SK-N-SH (cell line): ENCODE measurements around the gene ASB8. TPM values are rescaled to one million over a fixed set of nuclear protein-coding genes. Genes with fewer than 3 reads are reported as not detected.

Source experiments
- CTCF ChIA-PET: fragments of 300-600, 350-600 bp; formaldehyde crosslinking; extraction: SDS; loops from one replicate; lab custom pipeline; 2021; lab: Yijun Ruan, JAX
- POLR2A ChIA-PET: fragments of 350-600 bp; sonication (Branson Sonifier 250); formaldehyde crosslinking; extraction: SDS; loops from one replicate; lab custom pipeline; 2020; ENCODE audit warnings: antibody characterized with exemption, inconsistent platforms; lab: Yijun Ruan, JAX
- DNase-seq: peaks from one replicate; pipeline ENCODE4 v3.0.0; 2012
- H2AFZ ChIP-seq: fragments of 200-600 bp; sonication (generic); 2 replicates; pipeline ENCODE4 v1.8.1; 2016; ENCODE audit warnings: antibody characterized with exemption, mild to moderate bottlenecking, low read depth
- H3F3A ChIP-seq: fragments of 200-600 bp; sonication (generic); replicated peaks from 2 replicates; pipeline ENCODE3; 2016; ENCODE audit warnings: antibody characterized with exemption, mild to moderate bottlenecking; ENCODE audit not compliant: insufficient read depth
- H3K27ac ChIP-seq, 2 experiments: fragments of 200-500 bp in 1 of 2; fragments of 200-600 bp in 1 of 2; sonication (Bioruptor generic) in 1 of 2; sonication (generic), shearing (Covaris generic) in 1 of 2; 2 replicates each; pipeline versions ENCODE4 v1.5.1 to v1.6.1; 2014 to 2016; ENCODE audit warnings: low read depth in 2 of 2, inconsistent platforms in 1 of 2, low read length in 1 of 2, mild to moderate bottlenecking in 1 of 2, mixed read lengths in 1 of 2
- H3K27me3 ChIP-seq: fragments of 200-600 bp; sonication (generic), shearing (Covaris generic); 2 replicates; pipeline ENCODE4 v1.6.1; 2016; ENCODE audit warnings: mixed run types; ENCODE audit not compliant: insufficient read depth
- H3K36me3 ChIP-seq, 2 experiments: fragments of 200-500 bp in 1 of 2; fragments of 200-600 bp in 1 of 2; sonication (Bioruptor generic) in 1 of 2; sonication (generic) in 1 of 2; replicated peaks in 1 of 2; 2 replicates each; pipeline versions ENCODE3 to v1.5.1; 2014 to 2016; ENCODE audit warnings: low read length in 1 of 2, mild to moderate bottlenecking in 1 of 2; ENCODE audit not compliant: insufficient read depth in 2 of 2, control insufficient read depth in 1 of 2
- H3K4me1 ChIP-seq, 2 experiments: fragments of 200-500 bp in 1 of 2; fragments of 200-600 bp in 1 of 2; sonication (Bioruptor generic) in 1 of 2; sonication (generic), shearing (Covaris generic) in 1 of 2; 2 replicates each; pipeline versions ENCODE4 v1.5.1 to v1.6.1; 2014 to 2016; ENCODE audit warnings: low read depth in 1 of 2, low read length in 1 of 2, mixed run types in 1 of 2; ENCODE audit not compliant: insufficient read depth in 2 of 2, control insufficient read depth in 1 of 2
- H3K4me2 ChIP-seq: fragments of 200-600 bp; sonication (generic), shearing (Covaris generic); 2 replicates; pipeline ENCODE4 v1.6.1; 2017; ENCODE audit warnings: mixed run types
- H3K4me3 ChIP-seq, 2 experiments: fragments of 200-500 bp in 1 of 2; fragments of 200-600 bp in 1 of 2; sonication (Bioruptor generic) in 1 of 2; sonication (generic), shearing (Covaris generic) in 1 of 2; 2 replicates each; pipeline versions ENCODE4 v1.5.1 to v1.8.1; 2014 to 2016; ENCODE audit warnings: low read depth in 2 of 2, inconsistent platforms in 1 of 2, low read length in 1 of 2, mild to moderate bottlenecking in 1 of 2, mixed read lengths in 1 of 2, moderate library complexity in 1 of 2
- H3K79me2 ChIP-seq: fragments of 200-600 bp; sonication (generic); 2 replicates; pipeline ENCODE4 v1.8.1; 2017; ENCODE audit warnings: mild to moderate bottlenecking; ENCODE audit not compliant: insufficient read depth
- H3K9ac ChIP-seq: fragments of 200-600 bp; sonication (generic); 2 replicates; pipeline ENCODE4 v1.6.1; 2017; ENCODE audit warnings: mixed run types
- H3K9me2 ChIP-seq: fragments of 200-600 bp; sonication (generic); 2 replicates; pipeline ENCODE4 v1.6.1; 2017; ENCODE audit warnings: mixed run types
- H3K9me3 ChIP-seq: fragments of 200-600 bp; sonication (generic); 2 replicates; pipeline ENCODE4 v1.6.1; 2017; ENCODE audit warnings: mixed run types, mild to moderate bottlenecking, moderate library complexity
- H4K20me1 ChIP-seq: fragments of 200-600 bp; sonication (generic); 2 replicates; pipeline ENCODE4 v1.6.1; 2017; ENCODE audit warnings: mild to moderate bottlenecking, mixed run types; ENCODE audit not compliant: insufficient read depth
- CHD2 ChIP-seq: fragments of 150-350 bp; IDR thresholded peaks from 2 replicates; pipeline ENCODE4 v1.6.1; 2018; ENCODE audit warnings: low read length; ENCODE audit not compliant: partially characterized antibody
- CTCF ChIP-seq: fragments of 200-600 bp; sonication (generic); IDR thresholded peaks from 2 replicates; pipeline ENCODE4 v1.6.1; 2017; ENCODE audit warnings: antibody characterized with exemption, mild to moderate bottlenecking, moderate library complexity
- ELF1 ChIP-seq: IDR thresholded peaks from 2 replicates; pipeline ENCODE4 v1.4.0; 2012
- EP300 ChIP-seq, 2 experiments: IDR thresholded peaks; 2 replicates each; pipeline versions ENCODE4 v1.4.0 to v1.6.1; 2012; ENCODE audit warnings: borderline replicate concordance in 1 of 2, low read depth in 1 of 2, low read length in 1 of 2
- GABPA ChIP-seq: IDR thresholded peaks from 2 replicates; pipeline ENCODE4 v1.4.0; 2012; ENCODE audit warnings: low read depth, mild to moderate bottlenecking
- MEF2A ChIP-seq: IDR thresholded peaks from 2 replicates; pipeline ENCODE4 v1.4.0; 2012; ENCODE audit warnings: low read depth, borderline replicate concordance
- MXI1 ChIP-seq: IDR thresholded peaks from 2 replicates; pipeline ENCODE4 v1.6.1; 2012; ENCODE audit warnings: mild to moderate bottlenecking, low read depth, low read length, improper control_type of control experiment
- RAD21 ChIP-seq: IDR thresholded peaks from 2 replicates; pipeline ENCODE4 v1.6.1; 2012; ENCODE audit warnings: mild to moderate bottlenecking, low read length
- RCOR1 ChIP-seq: fragments of 150-350 bp; IDR thresholded peaks from 2 replicates; pipeline ENCODE4 v1.6.1; 2017; ENCODE audit warnings: antibody characterized with exemption, low read length
- REST ChIP-seq: IDR thresholded peaks from 2 replicates; pipeline ENCODE4 v1.6.1; 2012; ENCODE audit warnings: mild to moderate bottlenecking, low read depth, low read length, moderate library complexity
- RFX5 ChIP-seq: IDR thresholded peaks from 2 replicates; pipeline ENCODE4 v1.6.1; 2012; ENCODE audit warnings: mild to moderate bottlenecking, improper control_type of control experiment, low read length
- SMC3 ChIP-seq: IDR thresholded peaks from 2 replicates; pipeline ENCODE4 v1.6.1; 2012; ENCODE audit warnings: low read depth, low read length, improper control_type of control experiment
- TAF1 ChIP-seq: IDR thresholded peaks from 2 replicates; pipeline ENCODE4 v1.6.1; 2012; ENCODE audit warnings: low read depth, mild to moderate bottlenecking, low read length, moderate library complexity, borderline replicate concordance
- USF1 ChIP-seq: IDR thresholded peaks from 2 replicates; pipeline ENCODE4 v1.4.0; 2012; ENCODE audit warnings: low read depth, borderline replicate concordance
- ZBTB33 ChIP-seq: IDR thresholded peaks from 2 replicates; pipeline ENCODE4 v1.4.0; 2012; ENCODE audit warnings: low read depth, borderline replicate concordance
- WGBS: methylation state at CpG from one replicate; pipeline ENCODE4 v1.1.6; 2017; ENCODE audit warnings: low lambda C conversion rate; 5-methylcytosine and 5-hydroxymethylcytosine counted together
- polyA plus RNA-seq, 3 experiments: library from polyadenylated mRNA; depleted of rRNA; stranded (reverse); fragments of >200 nt; gene quantifications; 2 replicates each; pipeline ENCODE4 v1.2.3, GENCODE V29; 2012
- TF ChIP-seq, protein P1 (sequence below): IDR thresholded peaks from 2 replicates; pipeline ENCODE4; 2012

Gene ASB8
- polyA plus RNA-seq, 1 of the 3 experiments (the other 2 are of a cell fraction), result 13.8 TPM

DNA sequence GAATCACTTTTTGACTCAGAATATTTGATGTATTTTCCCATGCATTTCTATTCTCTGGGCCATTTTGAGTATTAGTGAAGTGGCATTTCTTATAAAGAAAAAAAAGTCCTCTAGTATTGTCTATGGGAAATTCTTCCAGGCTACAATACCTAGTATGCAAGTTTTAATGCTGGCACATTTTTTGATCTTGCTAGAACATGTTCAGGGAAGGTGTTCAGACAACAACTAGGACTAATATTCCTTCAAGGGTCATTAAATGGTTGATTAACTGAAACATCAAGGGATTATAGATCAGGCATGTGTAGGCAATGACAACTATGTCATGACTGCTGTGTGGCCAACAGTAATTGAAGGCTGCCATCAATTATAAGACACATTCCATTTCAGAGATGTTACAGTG, 33.8 kb upstream of the ASB8 start:
- Histone ChIP-seq H4K20me1 (no peaks in the 10 kb centered on the region), H3K9me3 (no peaks in the 10 kb centered on the region), H3K4me2 (no peak overlapping the region), H3K36me3 (no peaks in the 10 kb centered on the region), H3K27ac (no peak overlapping the region), H3K27me3 (no peaks in the 10 kb centered on the region), H3K9me2 (no peaks in the 10 kb centered on the region), H3K4me3 (no peak overlapping the region), H3K9ac (no peak overlapping the region), H3K79me2 (no peaks in the 10 kb centered on the region), H2AFZ (no peak overlapping the region), H3K4me1 (peaks cover 7 to 13% of the 10 kb centered on the region in 2 experiments), H3F3A (peaks cover 15% of the 10 kb centered on the region)
- no peak for DNase-seq
- POLR2A ChIA-PET, result no interaction called here
- TF ChIP-seq MXI1 (no peak), EP300 (IDR thresholded peaks at IDR 0.05; ENCODE audit: borderline replicate concordance in 1 of 2, low read depth in 1 of 2, low read length in 1 of 2) (no peak), REST (no peak), TAF1 (no peak), CHD2 (no peak), ELF1 (no peak), USF1 (no peak), RCOR1 (no peak), SMC3 (no peak)
- CTCF ChIA-PET, result interaction anchor here (1.4 kb wide), 1 partner anchor 25 kb away, joined by 7 read pairs; no protein-coding TSS in a partner anchor

- CTCF ChIA-PET, result interaction anchor here (0.5 to 8.2 kb wide), 38 partner anchors 10 to 1059 kb away, joined by 3 to 90 read pairs (median 4); partner anchors contain the start of genes ASB8 and PFKM
- H3K4me3 ChIP-seq, result no peak overlapping the region; a peak in 1 of 4 replicates
- DNase-seq, result peak; percentile 66
- no peaks in the 10 kb centered on the region for H3K36me3 ChIP-seq
- no peak overlapping the region for H3K9ac ChIP-seq
- H3K4me1 ChIP-seq, result peaks cover 14 to 27% of the 10 kb centered on the region in 2 experiments
- 36% methylated on average over 6 of the region's 6 CpGs for WGBS
- H2AFZ ChIP-seq, result no peak overlapping the region
- H3K79me2 ChIP-seq, result no peaks in the 10 kb centered on the region
- no peaks in the 10 kb centered on the region for H3K9me2 ChIP-seq
- peaks cover 4% of the 10 kb centered on the region for H3F3A ChIP-seq
- H3K27ac ChIP-seq, result no peak overlapping the region
- no peaks in the 10 kb centered on the region for H4K20me1 ChIP-seq
- no peaks in the 10 kb centered on the region for H3K27me3 ChIP-seq
- no peaks in the 10 kb centered on the region for H3K9me3 ChIP-seq
- H3K4me2 ChIP-seq, result no peak overlapping the region
- POLR2A ChIA-PET, result no interaction called here
- TF ChIP-seq ZBTB33, result no peak
- no peak for TF ChIP-seq GABPA
- TF ChIP-seq, protein P1, sequence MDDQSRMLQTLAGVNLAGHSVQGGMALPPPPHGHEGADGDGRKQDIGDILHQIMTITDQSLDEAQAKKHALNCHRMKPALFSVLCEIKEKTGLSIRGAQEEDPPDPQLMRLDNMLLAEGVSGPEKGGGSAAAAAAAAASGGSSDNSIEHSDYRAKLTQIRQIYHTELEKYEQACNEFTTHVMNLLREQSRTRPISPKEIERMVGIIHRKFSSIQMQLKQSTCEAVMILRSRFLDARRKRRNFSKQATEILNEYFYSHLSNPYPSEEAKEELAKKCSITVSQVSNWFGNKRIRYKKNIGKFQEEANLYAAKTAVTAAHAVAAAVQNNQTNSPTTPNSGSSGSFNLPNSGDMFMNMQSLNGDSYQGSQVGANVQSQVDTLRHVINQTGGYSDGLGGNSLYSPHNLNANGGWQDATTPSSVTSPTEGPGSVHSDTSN, result no peak
- 0 out of 2 replicates have a peak, but pooled peaks have one; percentile 13 for TF ChIP-seq RCOR1
- peak; percentile 87 for TF ChIP-seq RAD21
- TF ChIP-seq MEF2A, result no peak
- peak; percentile 69 for TF ChIP-seq SMC3
- no peak for TF ChIP-seq TAF1
- peak; percentile 86 for TF ChIP-seq CTCF
- 0 out of 2 replicates have a peak, but pooled peaks have one; percentile 41 for TF ChIP-seq RFX5
Observed at GRCh38 chr12:48189331-48190125, 32.2 kb upstream of the ASB8 start.
